ENCODE results near the gene ZBTB46.

GRCh38 chr20:63748934-63749270 lies 82.2 kb downstream of the ZBTB46 start:
- TF ChIP-seq CTCF (conservative IDR thresholded peaks at IDR 0.05) (no peak), ZFX (IDR thresholded peaks at IDR 0.05) (no peak)

Measured in C4-2B (cell line).